Nephron (organoid): ENCODE measurements around the gene SOX13.

ENCODE experiments used
- H3K27ac Mint-ChIP-seq, 3 experiments: 2 replicates each; pipeline ENCODE4 v1.8.0; 2020; ENCODE audit warnings: mixed read lengths in 3 of 3, mild to moderate bottlenecking in 2 of 3, moderate library complexity in 1 of 3
- H3K27me3 Mint-ChIP-seq: 2 replicates; pipeline ENCODE4 v1.8.0; 2021; ENCODE audit warnings: low read depth, mild to moderate bottlenecking, moderate library complexity, mixed read lengths
- H3K36me3 Mint-ChIP-seq: 2 replicates; pipeline ENCODE4 v1.8.0; 2020; ENCODE audit warnings: low read depth, mixed read lengths
- H3K4me1 Mint-ChIP-seq: 2 replicates; pipeline ENCODE4 v1.8.0; 2020; ENCODE audit warnings: mixed read lengths
- H3K4me3 Mint-ChIP-seq, 3 experiments: 2 replicates each; pipeline ENCODE4 v1.8.0; 2020; ENCODE audit warnings: mild to moderate bottlenecking in 3 of 3, mixed read lengths in 3 of 3, moderate library complexity in 2 of 3
- H3K9me3 Mint-ChIP-seq: 2 replicates; pipeline ENCODE4 v1.8.0; 2020; ENCODE audit warnings: mixed read lengths
- CTCF ChIP-seq, 3 experiments: fragments of 200-600 bp; sonication (generic); IDR thresholded peaks; one replicate each; pipeline ENCODE4 v1.5.0; 2021; ENCODE audit warnings: antibody characterized with exemption in 3 of 3; ENCODE audit not compliant: unreplicated experiment in 3 of 3

The SOX13 gene

DNA sequence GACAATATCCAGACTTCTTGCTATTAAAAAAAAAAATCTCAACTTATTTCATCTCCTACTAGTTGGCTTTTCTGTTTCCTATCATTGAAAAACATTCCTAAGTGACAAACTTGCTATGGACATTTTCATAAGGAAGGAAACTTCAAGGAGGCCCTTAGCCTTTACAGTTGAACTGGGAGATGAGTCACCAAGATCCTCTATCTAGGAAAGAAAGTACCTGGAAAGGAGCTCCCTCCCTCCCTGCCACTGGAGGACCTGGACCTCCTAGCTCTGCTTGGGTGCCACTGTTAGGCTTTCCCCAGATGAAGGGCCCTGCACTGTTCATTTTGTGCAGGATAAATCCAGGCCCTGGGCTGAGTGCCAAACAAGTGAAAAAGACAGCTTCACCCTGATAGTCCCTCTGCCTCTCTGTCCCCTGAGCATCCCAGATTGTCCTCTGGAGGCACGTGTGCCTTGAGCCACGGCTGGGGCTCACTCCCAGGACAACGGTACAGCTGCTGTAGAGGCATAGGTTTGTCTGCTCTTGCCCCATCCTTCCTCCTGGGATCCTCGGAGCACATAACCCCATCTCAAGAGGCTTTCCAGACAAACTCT, 40.2 kb upstream of the SOX13 start:
- TF ChIP-seq CTCF (IDR thresholded peaks at IDR 0.05; ENCODE audit: unreplicated experiment in 3 of 3), result no peak
- peaks cover 4% of the 10 kb centered on the region for H3K27me3 Mint-ChIP-seq
- H3K4me3 Mint-ChIP-seq, result no peak overlapping the region
- no peaks in the 10 kb centered on the region for H3K4me1 Mint-ChIP-seq
- H3K36me3 Mint-ChIP-seq, result no peaks in the 10 kb centered on the region
- no peak overlapping the region for H3K27ac Mint-ChIP-seq
- no peaks in the 10 kb centered on the region for H3K9me3 Mint-ChIP-seq

DNA sequence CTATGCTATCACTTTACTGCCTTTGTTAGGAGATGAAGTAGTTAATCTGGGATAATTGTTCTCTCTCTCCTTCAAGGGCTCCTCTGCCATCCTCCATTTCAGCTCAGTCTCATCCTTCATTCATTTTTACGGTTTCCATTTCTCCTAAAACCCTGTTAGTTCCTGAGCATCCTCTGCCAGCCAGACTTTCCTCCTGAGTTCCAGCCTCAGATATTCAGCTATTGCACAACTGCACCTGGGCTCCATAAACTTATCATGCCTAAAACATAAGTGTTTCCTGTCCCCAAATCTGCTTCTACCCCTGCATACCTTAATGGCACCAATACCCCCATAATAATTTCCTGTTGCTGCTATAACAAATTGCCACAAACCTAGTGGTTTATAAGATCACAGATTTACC, 39.6 kb upstream of the SOX13 start:
- H3K27ac Mint-ChIP-seq, result no peak overlapping the region
- H3K27me3 Mint-ChIP-seq, result peaks cover 4% of the 10 kb centered on the region
- H3K36me3 Mint-ChIP-seq, result no peaks in the 10 kb centered on the region
- H3K4me3 Mint-ChIP-seq, result no peak overlapping the region
- no peaks in the 10 kb centered on the region for H3K4me1 Mint-ChIP-seq
- no peaks in the 10 kb centered on the region for H3K9me3 Mint-ChIP-seq
- no peak for TF ChIP-seq CTCF (IDR thresholded peaks at IDR 0.05; ENCODE audit: unreplicated experiment in 3 of 3)

DNA sequence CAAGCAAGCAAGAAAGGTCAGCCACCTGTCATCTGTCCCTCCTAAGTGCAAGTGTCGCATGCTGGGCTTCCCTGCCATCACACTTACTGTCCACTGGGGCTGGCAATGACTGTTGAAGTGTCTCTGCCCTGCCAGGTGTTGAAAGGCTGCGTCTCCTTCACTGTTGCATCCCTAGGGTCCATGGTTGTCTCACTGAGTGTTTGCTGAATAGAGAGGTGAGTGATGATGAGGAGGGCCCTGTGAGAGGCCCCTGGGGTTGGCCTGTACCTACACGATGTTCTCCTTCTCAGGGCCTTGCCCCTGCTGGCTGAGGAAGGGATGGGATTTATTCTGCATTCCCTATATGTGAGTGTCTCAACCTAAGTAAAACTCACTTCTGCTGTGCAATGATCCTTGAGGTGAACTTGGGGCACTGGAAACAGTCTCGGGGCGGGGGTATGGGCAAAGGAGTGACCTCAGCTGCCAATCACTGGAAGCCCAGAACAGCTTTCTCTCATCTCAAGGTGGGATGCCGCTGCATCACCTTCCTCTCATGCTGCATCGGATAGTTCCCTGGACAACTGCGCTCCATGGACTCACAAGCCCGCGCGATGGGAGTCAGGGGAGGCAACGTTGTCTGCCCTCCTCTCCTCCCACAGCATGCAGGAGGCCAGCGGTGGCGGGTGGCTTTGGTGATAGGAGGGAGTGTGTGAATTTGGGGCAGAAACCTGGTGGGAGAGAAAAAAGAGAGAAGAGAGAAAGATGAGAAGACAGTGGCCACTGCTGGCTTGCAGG, 35.8 kb upstream of the SOX13 start:
- no peak overlapping the region for H3K4me3 Mint-ChIP-seq
- peaks cover 4% of the 10 kb centered on the region for H3K27me3 Mint-ChIP-seq
- no peaks in the 10 kb centered on the region for H3K9me3 Mint-ChIP-seq
- H3K36me3 Mint-ChIP-seq, result no peaks in the 10 kb centered on the region
- H3K4me1 Mint-ChIP-seq, result peaks cover 7% of the 10 kb centered on the region
- H3K27ac Mint-ChIP-seq, result no peak overlapping the region
- TF ChIP-seq CTCF (IDR thresholded peaks at IDR 0.05; ENCODE audit: unreplicated experiment in 3 of 3), result peak in 1 of 3 experiments; percentile 16

DNA sequence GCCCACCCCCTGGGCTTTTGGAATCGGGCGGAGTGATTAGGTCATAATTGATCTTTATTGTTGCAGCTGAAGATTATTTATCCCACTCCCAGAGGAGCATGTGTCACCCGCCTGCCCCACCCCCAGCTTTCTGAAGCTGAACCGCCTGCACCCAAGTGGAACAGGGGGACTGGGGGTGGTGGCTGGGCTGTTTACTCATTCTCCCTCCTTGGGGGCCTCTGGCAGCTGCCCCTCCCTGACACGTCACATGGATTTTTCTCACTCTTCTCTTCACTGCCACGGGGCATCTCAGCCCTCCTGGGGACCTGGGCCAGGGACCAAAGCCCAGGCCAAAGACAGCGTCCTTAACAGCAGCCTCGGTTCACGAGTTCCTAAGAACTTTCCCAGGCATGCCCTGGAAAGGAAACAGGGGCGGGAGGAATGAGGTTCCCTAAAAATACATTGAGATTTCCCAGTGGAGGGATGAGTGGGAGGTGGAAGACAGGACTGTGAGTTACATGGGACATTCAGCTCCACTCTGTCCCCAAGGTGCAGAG, 31.6 kb upstream of the SOX13 start:
- Mint-ChIP-seq H3K4me3 (no peak overlapping the region), H3K9me3 (no peaks in the 10 kb centered on the region), H3K27me3 (peaks cover 16% of the 10 kb centered on the region), H3K4me1 (peaks cover 7% of the 10 kb centered on the region), H3K36me3 (no peaks in the 10 kb centered on the region), H3K27ac (peak overlapping the region; percentile 32 to 86 (median 40))
- no peak for TF ChIP-seq CTCF (IDR thresholded peaks at IDR 0.05; ENCODE audit: unreplicated experiment in 3 of 3)

GRCh38 chr1:204041803-204042505, 31.0 kb upstream of the SOX13 start:
- Mint-ChIP-seq H3K9me3 (no peaks in the 10 kb centered on the region), H3K4me3 (no peak overlapping the region), H3K27me3 (peaks cover 18% of the 10 kb centered on the region), H3K27ac (peak overlapping the region; percentile 32 to 86 (median 40)), H3K36me3 (no peaks in the 10 kb centered on the region), H3K4me1 (peaks cover 7% of the 10 kb centered on the region)
- TF ChIP-seq CTCF (IDR thresholded peaks at IDR 0.05; ENCODE audit: unreplicated experiment in 3 of 3), result no peak
